Epithelial cell of proximal tubule (primary cell): ENCODE results near the gene ARHGAP36. TPM values are rescaled to one million over a fixed set of nuclear protein-coding genes. Genes with fewer than 3 reads are reported as not detected.

ENCODE experiments used
- DNase-seq: peaks from one replicate; pipeline ENCODE4 v3.0.0-alpha.2; 2011; ENCODE audit warnings: low read depth
- H3K4me3 ChIP-seq: 2 replicates; pipeline ENCODE4 v1.5.1; 2011; ENCODE audit warnings: low read depth, mild to moderate bottlenecking, low read length
- total RNA-seq: library from RNA; depleted of rRNA; stranded (reverse); fragments of >200 nt; gene quantifications from 2 replicates; pipeline ENCODE4 v1.2.3, GENCODE V29; 2015
- TF ChIP-seq, protein P1 (sequence below): conservative IDR thresholded peaks from 2 replicates; pipeline ENCODE4 v1.5.1; 2012; ENCODE audit warnings: low read depth, mild to moderate bottlenecking, low read length

ARHGAP36 gene, protein sequence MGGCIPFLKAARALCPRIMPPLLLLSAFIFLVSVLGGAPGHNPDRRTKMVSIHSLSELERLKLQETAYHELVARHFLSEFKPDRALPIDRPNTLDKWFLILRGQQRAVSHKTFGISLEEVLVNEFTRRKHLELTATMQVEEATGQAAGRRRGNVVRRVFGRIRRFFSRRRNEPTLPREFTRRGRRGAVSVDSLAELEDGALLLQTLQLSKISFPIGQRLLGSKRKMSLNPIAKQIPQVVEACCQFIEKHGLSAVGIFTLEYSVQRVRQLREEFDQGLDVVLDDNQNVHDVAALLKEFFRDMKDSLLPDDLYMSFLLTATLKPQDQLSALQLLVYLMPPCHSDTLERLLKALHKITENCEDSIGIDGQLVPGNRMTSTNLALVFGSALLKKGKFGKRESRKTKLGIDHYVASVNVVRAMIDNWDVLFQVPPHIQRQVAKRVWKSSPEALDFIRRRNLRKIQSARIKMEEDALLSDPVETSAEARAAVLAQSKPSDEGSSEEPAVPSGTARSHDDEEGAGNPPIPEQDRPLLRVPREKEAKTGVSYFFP
- total RNA-seq: not detected in 2 replicates

DNA sequence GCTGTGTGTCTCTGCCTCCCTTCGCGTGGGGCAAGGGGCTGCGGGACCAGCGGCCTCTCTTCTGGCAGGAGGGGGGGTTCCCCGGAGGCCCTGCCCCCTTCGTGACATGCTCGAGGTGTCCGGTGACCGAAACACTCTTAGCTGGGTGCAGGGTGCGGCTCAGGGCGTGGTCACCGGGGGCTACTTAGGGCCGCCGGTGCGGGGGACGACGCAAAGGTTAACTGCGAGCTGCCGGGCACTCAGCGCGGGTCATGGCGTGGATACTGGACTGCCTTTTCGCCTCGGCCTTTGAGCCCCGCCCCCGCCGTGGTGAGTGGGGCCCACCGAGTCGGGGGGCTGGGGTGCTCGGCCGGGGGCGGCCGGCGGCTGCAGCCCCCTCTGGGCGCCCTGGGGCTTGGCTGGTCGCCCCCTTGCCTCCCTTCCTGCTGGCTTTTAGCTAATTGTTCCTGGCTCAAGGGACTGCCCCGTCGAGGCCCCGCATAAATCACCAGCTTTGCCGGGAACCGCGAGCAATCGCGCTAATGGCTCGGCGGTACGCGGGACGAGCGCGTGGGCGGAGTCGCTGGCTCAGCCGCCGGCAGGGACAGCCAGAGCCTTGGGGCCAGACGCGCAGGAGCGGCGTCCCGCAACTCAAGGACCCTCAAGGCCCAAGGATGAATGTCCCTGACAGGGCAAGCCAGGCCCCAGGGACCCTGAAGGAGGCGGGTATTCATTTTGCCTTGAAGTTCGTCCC, at the start of gene ARHGAP36:
Gene ARHGAP36 (plus strand): TSS at position 211 of the 733 bp plus-strand sequence. CDS start 23,320 bp downstream, outside the sequence.
- no peak for DNase-seq
- TF ChIP-seq, protein P1, sequence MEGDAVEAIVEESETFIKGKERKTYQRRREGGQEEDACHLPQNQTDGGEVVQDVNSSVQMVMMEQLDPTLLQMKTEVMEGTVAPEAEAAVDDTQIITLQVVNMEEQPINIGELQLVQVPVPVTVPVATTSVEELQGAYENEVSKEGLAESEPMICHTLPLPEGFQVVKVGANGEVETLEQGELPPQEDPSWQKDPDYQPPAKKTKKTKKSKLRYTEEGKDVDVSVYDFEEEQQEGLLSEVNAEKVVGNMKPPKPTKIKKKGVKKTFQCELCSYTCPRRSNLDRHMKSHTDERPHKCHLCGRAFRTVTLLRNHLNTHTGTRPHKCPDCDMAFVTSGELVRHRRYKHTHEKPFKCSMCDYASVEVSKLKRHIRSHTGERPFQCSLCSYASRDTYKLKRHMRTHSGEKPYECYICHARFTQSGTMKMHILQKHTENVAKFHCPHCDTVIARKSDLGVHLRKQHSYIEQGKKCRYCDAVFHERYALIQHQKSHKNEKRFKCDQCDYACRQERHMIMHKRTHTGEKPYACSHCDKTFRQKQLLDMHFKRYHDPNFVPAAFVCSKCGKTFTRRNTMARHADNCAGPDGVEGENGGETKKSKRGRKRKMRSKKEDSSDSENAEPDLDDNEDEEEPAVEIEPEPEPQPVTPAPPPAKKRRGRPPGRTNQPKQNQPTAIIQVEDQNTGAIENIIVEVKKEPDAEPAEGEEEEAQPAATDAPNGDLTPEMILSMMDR: no peak
- no peak within 1 kb of the TSS for H3K4me3 ChIP-seq

DNA sequence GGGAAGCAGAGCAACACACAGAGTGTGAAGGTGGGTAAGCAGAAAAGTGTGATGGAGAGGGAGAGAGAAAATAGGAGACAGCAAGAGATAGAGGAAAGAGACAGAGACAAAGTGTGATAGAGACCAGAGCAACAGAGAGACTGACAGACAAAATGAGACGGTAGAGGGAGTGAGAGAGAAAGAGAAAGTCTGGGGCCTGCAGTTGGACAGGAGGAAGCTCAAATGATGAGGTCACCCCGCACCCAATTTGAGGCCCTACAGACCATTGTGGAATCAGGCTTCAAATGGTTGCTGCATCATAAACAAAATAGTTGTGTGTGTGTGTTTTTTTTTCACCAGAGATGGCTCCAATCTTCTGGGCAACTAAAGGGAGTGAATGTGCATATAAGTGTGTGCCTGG, 48.0 kb upstream of the ARHGAP36 start:
- DNase-seq: no peak
- no peak overlapping the region for H3K4me3 ChIP-seq
- TF ChIP-seq, protein P1: no peak

DNA sequence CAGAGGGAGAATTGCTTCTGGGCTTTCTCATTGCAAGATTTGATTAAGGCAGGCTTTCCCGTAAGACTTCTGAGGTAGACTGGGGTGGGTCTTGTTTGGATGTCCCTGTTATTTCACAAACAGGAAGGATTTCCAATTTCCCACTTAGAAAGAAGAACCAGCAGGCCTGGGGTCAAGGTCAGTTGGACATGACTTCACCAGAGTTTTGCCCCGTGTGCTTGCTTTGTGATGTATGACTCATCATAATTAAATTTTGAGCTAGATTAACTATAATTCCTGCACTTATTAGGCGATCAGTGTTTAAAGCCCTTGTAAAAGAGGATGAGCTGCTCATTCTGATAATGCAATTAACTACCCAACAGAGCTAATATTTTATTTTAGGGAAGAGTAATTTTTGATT, 32.8 kb upstream of the ARHGAP36 start:
- no peak overlapping the region for H3K4me3 ChIP-seq
- DNase-seq: no peak
- TF ChIP-seq, protein P1: no peak

DNA sequence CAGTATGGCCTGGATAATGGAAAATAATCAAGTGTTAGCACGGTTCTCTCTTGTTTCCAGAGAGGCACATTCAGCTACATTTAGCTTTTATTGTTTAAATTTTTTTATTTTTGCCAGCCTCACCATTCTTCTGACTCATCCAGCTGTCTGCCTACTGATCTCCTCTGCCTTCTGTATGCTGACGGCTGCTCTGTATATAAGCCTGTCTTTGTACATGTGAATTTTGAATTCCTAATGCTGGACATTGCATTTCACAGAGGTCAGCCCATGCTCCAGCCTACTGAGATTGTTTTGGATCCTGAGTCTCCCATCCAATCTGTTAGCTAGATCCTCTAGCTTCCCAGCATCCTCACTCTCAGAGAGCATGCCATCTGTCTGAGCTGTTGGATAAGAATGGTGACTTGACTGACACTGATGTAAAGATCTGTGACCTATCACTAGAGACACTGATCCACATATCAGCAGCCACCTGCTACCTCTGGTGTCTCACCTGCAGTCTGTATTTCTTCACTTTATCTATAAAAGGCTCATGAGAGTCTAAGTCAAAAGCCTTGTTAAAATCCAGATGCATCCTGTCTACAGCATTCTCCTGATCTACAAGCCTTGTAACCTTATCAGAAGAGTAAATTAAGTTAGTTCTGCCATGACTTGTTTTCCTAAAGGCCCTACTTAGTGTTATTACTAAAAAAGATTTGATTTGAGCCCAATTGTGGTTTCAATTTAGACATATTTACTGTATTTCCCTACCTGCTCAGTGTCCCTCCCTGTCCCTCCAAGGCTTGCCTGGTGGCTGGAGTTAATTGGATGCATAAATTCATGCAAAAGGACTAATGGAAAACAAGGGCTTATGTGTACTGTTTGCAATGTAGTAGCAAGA, 25.6 kb upstream of the ARHGAP36 start:
- TF ChIP-seq, protein P1: no peak
- no peak overlapping the region for H3K4me3 ChIP-seq
- no peak for DNase-seq

DNA sequence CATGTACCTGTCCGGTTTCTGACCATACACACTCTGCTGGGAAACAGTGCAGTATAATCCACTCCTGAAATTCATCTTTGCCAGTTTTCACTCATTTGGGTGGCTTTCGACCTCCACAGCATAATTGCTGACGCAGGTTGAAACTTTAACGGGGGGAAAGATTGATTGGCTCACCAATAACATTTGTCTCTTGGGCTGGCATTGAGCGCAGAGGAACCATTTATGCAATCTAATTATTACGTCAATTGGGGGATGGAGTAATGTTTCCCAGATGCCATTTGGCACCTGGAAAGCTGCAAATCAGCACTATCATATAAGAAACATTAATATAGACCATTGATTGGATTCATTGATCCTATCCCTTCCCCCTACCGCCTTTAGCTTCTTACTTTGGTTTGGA, 24.1 kb upstream of the ARHGAP36 start:
- no peak overlapping the region for H3K4me3 ChIP-seq
- no peak for DNase-seq
- TF ChIP-seq, protein P1: no peak

DNA sequence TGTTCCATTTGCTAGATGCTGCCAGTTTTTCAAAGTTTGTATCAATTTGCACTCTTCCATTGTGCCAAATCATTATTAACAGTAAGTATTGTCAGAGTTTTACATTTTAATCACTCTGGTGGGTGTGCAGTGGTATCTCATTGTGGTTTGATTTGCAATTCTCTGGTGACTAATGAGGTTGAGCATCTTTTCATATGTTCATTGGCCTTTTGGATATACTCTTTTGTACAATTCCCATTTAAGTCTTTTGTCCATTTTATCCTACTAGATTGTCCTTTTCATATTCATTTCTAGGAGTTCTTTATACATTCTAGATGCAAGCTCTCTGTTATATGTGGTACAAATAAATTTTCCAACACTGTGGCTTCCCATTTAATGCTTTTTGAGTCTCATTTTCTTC, 17.4 kb upstream of the ARHGAP36 start:
- no peak overlapping the region for H3K4me3 ChIP-seq
- TF ChIP-seq, protein P1: no peak
- DNase-seq: no peak
